NOMO-1 (cell line): Measurements from ENCODE around the gene SYNPO.

Source experiments
- DNase-seq, 2 experiments: peaks; one replicate each; lab custom pipeline; 2025; ENCODE audit not compliant: unreplicated experiment in 2 of 2; lab: John Stamatoyannopoulos, UW

SYNPO gene

DNA sequence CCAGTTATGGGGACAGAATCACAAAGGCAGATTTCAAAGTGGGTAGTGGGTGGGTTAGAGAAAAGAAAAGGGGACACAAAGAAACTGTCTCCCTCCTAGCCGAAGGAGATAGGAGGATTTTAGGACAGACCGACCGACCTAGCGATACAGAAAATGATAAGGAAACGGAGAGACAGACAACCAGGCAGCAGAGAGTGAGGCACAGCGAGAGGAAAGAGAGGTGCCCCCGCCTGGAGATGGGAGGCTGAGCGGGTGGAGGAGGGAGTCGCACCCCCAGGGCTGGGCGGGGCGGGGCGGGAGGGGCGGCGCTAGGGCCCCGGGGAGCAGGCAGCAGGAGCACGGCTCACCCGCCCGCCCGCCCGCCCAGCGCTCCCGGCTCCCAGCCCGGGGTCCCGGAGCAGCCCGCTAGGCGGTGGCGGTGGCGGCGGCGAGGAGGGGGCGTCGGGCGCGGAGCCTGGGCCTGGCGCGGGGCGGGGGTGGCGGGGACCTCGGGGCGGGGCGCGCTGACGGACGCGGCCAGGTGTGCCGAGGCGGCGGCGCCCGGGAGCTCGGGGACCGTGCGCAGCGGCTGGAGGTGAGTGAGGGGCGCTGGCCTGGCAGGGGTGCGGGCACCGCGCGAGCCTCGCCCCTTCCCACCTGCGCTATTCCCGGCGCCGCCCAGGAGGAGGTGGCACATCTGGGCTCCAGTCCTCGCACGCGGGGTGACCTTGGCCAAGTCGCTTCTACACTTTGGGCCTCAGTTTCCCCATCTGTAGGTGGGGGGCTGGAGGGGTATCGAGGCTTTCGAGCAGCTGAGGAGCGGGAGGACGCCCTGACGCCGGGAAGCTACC, 15.9 kb upstream of the SYNPO start:
- DNase-seq = no peak

DNA sequence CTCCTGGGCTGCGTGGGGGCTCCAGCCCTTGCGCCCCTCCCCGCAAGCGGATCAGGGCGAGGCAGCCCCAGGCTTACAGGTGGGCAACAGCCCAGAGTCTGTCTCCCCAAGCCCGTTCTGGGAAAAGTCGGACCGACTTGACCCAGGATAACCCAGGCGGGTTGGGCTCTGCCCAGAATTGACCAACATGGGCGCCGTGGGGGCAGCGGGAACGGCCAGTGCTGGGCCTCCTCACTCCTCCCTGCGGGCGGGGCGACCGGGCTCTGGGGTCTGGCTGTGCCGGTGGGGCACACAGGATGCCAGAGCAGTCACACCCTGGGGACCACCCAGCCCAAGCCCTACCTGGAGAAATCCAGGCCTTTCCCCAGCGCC, 15.3 kb upstream of the SYNPO start:
- DNase-seq = no peak

- no peak for DNase-seq
These were observed 14.4 kb upstream of the SYNPO start for GRCh38 chr5:150625831-150626746.

GRCh38 chr5:150626853-150627276, 13.6 kb upstream of the SYNPO start:
- no peak for DNase-seq

- peak in 1 of 2 experiments; percentile 11 for DNase-seq
These were observed 12.5 kb upstream of the SYNPO start for GRCh38 chr5:150627731-150628545.

DNA sequence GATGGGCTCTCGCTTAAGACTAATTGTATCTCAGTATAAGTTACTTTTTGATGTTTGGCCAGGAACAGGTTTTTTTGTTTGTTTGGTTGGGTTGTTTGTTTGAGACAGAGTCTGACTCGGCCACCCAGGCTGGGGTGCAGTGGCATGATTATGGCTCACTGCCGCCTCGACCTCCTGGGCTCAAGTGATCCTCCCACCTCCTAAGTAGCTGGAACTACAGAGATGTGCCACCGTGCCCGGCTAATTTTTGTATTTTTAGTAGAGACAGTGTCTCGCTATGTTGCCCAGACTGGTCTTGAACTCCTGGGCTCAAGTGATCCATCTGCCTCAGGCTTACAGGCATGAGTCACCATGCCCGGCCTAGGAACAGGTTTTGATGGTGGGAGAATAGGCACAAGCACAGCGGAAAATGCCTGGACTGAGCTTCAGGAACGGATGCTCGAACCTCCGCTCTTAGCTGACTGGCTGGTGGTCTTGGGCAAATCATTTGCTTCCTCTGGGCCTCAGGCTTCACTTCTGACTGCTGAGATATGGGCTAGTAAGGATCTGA, 11.4 kb upstream of the SYNPO start:
- DNase-seq = no peak

- no peak for DNase-seq
These were observed 10.4 kb upstream of the SYNPO start for GRCh38 chr5:150630016-150630415.

GRCh38 chr5:150630461-150631325, 9.8 kb upstream of the SYNPO start:
- DNase-seq = no peak

DNA sequence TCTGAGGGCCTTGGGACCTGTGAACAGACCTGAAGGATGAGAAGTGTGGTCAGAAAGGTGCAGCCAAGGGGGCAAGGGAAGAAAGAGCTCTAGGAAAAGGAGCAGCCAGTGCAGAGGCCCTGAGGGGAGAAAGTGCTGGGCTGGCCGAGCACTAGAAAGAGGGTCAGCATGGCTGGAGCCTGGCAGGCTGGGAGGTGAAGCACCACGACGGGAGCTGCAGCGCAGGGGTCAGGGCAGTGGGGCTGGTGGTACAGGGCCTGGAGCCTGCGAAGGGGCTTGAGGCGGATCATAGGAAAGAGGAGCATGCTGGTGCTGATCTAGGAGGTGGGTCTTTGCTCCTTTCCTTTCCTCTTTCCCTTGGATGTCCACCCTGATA, 9.1 kb upstream of the SYNPO start:
- DNase-seq = no peak

GRCh38 chr5:150632305-150633160, 7.9 kb upstream of the SYNPO start:
- no peak for DNase-seq

DNA sequence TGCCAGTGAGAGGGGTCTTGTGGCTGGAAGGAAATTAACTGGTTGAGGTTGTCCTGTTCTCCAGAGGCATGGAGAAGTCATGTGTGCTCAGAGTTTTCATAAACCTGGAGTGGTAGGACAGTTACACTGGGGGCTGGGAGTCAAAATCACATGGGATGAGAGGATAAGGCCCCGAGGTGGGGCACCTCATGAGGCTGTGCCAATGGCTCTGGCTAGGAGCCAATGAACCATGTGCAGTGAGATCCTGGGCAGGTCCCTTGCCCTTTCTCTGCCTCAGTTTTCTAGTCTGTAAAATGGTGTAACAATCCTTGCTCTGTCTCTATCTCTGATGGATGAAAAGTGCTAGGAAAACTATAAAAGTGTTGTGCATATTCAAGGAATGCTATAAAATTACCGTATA, 7.0 kb upstream of the SYNPO start:
- no peak for DNase-seq

- no peak for DNase-seq
These were observed 3.8 kb upstream of the SYNPO start for GRCh38 chr5:150636391-150637244.

DNA sequence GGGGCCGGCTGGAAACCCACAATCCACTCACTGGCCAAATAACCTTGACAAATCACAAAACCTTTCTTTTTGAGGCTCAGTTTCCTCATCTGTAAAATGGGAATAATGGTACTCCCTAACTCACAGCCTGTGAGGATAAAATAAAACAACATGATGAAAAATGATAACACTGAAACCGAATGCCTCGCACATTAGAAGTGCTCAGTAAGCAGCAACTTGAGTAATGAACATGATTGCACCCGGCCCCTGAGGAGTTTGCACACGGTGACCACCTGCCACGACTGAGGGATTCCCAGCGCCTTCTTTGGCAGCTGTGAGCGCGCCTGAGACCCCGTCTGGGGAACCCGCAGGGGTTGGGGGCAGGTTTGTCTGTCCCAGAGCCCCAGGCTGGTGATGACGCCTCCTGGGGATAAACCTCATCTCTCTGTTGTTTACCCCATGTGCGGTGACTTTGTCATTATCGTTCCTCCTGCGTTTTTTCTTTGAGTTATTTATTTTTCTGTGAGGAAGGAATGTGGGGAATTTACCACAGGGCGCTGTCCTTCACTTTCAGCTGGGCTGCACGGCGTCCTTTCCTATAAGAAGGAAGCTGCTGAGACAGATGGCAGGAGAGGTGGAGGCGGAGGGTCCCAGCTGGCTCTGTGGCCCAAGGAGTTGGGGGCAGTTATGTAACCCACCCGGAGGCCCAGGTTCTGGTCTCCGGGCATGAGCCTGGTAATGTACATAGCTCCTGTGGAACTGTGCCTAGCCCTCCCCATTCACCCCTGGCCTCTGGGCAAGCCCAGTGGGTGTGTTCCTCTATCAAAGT, 3.0 kb upstream of the SYNPO start:
- DNase-seq = no peak

DNA sequence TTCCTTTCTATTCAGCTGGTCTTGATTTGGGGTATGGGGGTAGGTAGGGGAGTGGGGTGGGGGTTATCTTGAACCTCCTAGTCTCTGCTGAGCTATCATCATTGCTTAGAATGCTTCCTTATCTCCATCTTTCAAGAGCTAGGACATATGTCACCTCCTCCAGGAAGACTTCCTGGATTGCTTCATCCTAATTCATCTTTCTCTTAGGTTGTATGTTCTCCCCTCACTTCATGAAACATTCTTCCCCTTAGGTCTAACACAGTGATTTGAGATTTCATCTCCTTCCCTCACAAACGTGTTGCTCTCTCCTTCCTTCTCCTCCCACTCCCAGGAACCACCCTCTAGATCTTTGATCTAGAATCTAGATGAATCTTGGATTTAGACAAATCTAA, 2.4 kb upstream of the SYNPO start:
- DNase-seq = no peak

DNA sequence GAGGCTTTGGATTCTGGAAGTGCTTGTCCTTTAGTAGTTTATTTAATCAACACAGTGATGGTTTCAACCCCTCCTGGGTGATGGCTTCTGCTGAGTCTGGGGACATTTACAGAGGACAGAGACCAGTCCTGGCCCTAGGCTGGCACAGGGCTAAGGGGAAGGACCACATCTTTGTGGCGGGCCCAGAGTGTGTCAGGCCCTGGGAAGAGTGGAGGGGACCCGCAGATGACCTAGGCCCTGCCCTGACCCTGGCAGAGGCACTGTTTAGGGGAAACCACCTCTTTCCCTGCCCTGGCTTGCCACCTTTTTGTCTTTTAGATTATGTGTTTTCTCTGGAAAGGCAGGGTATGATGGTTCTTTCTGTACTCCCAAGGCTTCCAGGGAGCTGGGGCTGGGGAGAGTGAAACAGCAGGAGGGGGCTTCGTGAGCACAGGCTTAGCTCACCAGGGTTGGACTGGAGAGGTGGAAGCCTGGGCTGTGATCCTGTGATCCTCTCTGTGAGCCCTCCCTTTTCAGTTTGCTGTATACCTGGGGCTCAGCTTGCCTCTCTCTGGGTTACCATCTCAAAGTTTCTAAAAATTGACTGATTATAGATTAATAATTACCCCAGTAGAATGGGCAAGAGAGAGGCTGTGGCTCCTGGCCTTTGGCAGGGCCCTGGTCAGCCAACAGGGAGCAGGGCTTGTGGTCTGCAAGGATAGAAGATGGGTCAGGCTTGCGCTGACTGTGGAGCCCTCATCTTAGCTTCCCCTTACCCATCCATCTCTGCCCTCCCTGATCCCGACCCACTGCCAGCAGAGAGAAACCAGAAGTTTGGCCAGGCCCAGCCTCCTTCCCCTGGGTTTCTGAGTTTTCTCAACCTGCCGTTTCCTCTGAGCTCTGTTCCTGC, 1.7 kb upstream of the SYNPO start:
- no peak for DNase-seq

GRCh38 chr5:150639377-150639692, 1.1 kb upstream of the SYNPO start:
- DNase-seq = no peak
